Left lung (tissue), 10 donors: ENCODE results near the gene WASL. TPM values are rescaled to one million over a fixed set of nuclear protein-coding genes. Genes with fewer than 3 reads are reported as not detected.

Source experiments
- ATAC-seq: fragments of 200-7000 bp; cut with Tn5 transposase; one replicate; pipeline ENCODE4 v1.9.1; 2020; ENCODE audit warnings: moderate library complexity
- DNase-seq, 4 donors: peaks; one replicate each; pipeline ENCODE4 v3.0.0-alpha.2; 2013 to 2020
- H3K27ac ChIP-seq, 2 donors: fragments of 200-600 bp; sonication (generic) in 1 of 2; one replicate each; pipeline versions ENCODE4 v1.5.0 to v1.8.0; 2020 to 2021
- H3K27me3 ChIP-seq, 2 donors: fragments of 200-600 bp; sonication (generic) in 1 of 2; one replicate each; pipeline versions ENCODE4 v1.5.0 to v1.8.0; 2020 to 2021
- H3K36me3 ChIP-seq, 2 donors: fragments of 200-600 bp; sonication (generic) in 1 of 2; one replicate each; pipeline versions ENCODE4 v1.5.0 to v1.8.0; 2020 to 2021
- H3K4me1 ChIP-seq, 2 donors: fragments of 200-600 bp; one replicate each; pipeline ENCODE4 v1.8.0; 2021
- H3K4me3 ChIP-seq, 2 donors: fragments of 200-600 bp; sonication (generic) in 1 of 2; one replicate each; pipeline versions ENCODE4 v1.5.0 to v1.8.0; 2020 to 2021; ENCODE audit warnings: mild to moderate bottlenecking in 1 of 2
- H3K9me3 ChIP-seq, 2 donors: fragments of 200-600 bp; sonication (generic) in 1 of 2; one replicate each; pipeline versions ENCODE4 v1.5.0 to v1.8.0; 2020 to 2021
- intact Hi-C, 2 donors: fragments of 100-400 bp; cut with DNase I; formaldehyde crosslinking; loops; one replicate each; pipeline versions ENCODE4 v1.11.2 to v1.14.2; 2022
- polyA plus RNA-seq, 6 donors: library from polyadenylated mRNA; unstranded; fragments of 120-200 nt; gene quantifications; one replicate each; pipeline ENCODE4 v1.2.1, GENCODE V29; 2013; ENCODE audit not compliant: insufficient read length in 6 of 6
- total RNA-seq, 2 donors: library from RNA; stranded (reverse); fragmentation: NEBNext Ultra II Directional; extraction: Animal tissue kit (Norgen Biotek cat#: 25700); gene quantifications; one replicate each; pipeline ENCODE4 v1.2.1, GENCODE V29; 2021
- TF ChIP-seq, protein P1 (sequence below), 2 donors: fragments of 200-600 bp; sonication (generic) in 1 of 2; IDR thresholded peaks; one replicate each; pipeline versions ENCODE4 v1.5.0 to v1.8.0; 2021; ENCODE audit warnings: antibody characterized with exemption in 2 of 2
- donor health status: DM: no; HTN: yes; CAD: no.
- donor health status: DM: no; HTN: no; CAD: no.

Gene WASL
- total and polyA plus RNA-seq, 8 donors, result 30.4 to 54.5 (median 53.4) TPM

DNA sequence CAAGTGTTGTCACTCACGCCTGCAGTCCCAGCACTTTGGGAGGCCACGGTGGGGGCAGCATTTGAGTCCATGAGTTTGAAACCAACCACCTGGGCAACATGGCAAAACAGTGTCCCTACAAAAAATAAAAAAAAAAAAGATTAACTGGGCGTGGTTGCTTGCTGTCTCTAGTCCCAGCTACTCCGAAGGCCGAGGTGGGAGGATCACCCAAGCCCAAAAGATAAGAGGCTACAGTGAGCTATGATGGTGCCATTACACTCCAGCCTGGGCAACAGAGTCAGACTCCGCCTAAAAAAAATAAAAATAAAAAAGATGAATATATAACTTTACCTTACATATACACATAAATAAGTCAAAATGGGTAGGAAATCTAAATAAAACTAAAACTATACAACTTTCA lies 95.6 kb downstream of the WASL start:
- ATAC-seq, result no peak
- H3K27me3 ChIP-seq, result no peaks in the 10 kb centered on the region
- H3K9me3 ChIP-seq, result no peaks in the 10 kb centered on the region
- no peak overlapping the region for H3K27ac ChIP-seq
- no peak overlapping the region for H3K4me3 ChIP-seq
- intact Hi-C loops, result no loop called here
- no peaks in the 10 kb centered on the region for H3K4me1 ChIP-seq
- TF ChIP-seq, protein P1, sequence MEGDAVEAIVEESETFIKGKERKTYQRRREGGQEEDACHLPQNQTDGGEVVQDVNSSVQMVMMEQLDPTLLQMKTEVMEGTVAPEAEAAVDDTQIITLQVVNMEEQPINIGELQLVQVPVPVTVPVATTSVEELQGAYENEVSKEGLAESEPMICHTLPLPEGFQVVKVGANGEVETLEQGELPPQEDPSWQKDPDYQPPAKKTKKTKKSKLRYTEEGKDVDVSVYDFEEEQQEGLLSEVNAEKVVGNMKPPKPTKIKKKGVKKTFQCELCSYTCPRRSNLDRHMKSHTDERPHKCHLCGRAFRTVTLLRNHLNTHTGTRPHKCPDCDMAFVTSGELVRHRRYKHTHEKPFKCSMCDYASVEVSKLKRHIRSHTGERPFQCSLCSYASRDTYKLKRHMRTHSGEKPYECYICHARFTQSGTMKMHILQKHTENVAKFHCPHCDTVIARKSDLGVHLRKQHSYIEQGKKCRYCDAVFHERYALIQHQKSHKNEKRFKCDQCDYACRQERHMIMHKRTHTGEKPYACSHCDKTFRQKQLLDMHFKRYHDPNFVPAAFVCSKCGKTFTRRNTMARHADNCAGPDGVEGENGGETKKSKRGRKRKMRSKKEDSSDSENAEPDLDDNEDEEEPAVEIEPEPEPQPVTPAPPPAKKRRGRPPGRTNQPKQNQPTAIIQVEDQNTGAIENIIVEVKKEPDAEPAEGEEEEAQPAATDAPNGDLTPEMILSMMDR (IDR thresholded peaks at IDR 0.05), result no peak
- no peak for DNase-seq
- H3K36me3 ChIP-seq, result no peaks in the 10 kb centered on the region

DNA sequence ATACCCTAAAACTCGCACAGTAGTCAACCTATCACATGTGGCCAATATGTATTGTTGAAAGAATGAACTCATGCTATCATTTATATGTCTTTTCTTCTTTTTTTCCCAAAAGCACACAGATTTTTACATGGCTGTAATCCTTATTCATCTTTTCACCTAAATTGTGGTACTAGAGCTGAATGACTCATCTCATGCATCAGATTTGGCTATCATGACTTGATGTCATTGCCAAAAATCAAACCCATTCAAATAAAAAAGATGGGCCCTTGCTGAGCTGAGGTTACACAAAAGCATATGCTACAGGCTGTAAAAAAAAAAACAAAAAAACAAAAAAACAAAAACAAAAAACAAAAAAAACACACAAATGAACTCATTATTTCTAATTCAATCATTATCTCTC lies 96.4 kb downstream of the WASL start:
- H3K4me3 ChIP-seq, result no peak overlapping the region
- TF ChIP-seq, protein P1 (IDR thresholded peaks at IDR 0.05), result no peak
- intact Hi-C loops, result no loop called here
- DNase-seq (no peak), ATAC-seq (no peak)
- no peak overlapping the region for H3K27ac ChIP-seq
- no peaks in the 10 kb centered on the region for H3K4me1 ChIP-seq
- H3K36me3 ChIP-seq, result no peaks in the 10 kb centered on the region
- no peaks in the 10 kb centered on the region for H3K9me3 ChIP-seq
- no peaks in the 10 kb centered on the region for H3K27me3 ChIP-seq

DNA sequence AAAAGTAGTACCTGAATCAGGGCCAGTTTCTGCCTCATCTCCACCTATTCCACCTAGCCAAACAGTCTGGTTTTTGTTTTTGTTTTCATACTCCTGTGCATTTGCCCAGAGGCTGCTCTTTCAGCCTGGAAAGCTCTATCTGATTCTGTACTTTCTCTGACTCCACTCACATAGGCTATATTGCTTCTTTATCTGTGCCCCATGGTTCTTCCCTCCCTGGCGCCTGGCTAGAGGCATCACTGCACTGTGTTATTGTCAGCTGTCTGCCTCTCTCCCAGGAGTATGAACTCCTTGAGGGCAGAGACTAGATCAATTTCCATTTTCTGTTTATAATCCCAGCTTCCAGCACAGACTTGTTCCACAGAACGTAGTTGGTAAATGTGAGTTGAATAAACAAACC lies 98.2 kb downstream of the WASL start:
- no peaks in the 10 kb centered on the region for H3K9me3 ChIP-seq
- H3K4me1 ChIP-seq, result no peaks in the 10 kb centered on the region
- no peaks in the 10 kb centered on the region for H3K36me3 ChIP-seq
- H3K27ac ChIP-seq, result no peak overlapping the region
- H3K27me3 ChIP-seq, result no peaks in the 10 kb centered on the region
- intact Hi-C loops, result no loop called here
- no peak overlapping the region for H3K4me3 ChIP-seq
- ATAC-seq, result no peak
- TF ChIP-seq, protein P1 (IDR thresholded peaks at IDR 0.05), result no peak
- DNase-seq, result no peak

DNA sequence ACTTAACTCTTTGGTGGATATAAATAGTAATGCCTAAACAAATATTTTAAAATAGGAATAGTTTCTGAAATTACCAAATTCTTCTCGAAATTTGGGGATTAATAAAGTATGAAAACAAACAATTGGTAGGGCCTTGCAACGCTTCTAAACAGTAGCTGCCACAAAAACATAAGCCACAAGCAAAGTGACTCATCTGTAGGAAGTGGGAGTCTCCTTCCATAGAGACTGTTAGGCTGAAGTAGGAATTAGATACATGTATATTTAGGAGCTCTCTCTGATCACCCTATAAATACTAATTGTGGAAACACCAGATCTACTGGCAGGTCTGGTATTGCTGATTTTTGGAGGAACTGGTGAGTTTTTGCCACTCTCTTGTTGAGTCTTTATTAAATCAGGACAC lies 98.8 kb downstream of the WASL start:
- Histone ChIP-seq H3K36me3 (no peaks in the 10 kb centered on the region), H3K27ac (no peak overlapping the region), H3K27me3 (no peaks in the 10 kb centered on the region), H3K4me1 (no peaks in the 10 kb centered on the region), H3K4me3 (no peak overlapping the region), H3K9me3 (no peaks in the 10 kb centered on the region)
- no peak for ATAC-seq
- TF ChIP-seq, protein P1 (IDR thresholded peaks at IDR 0.05), result no peak
- no peak for DNase-seq
- intact Hi-C loops, result no loop called here

DNA sequence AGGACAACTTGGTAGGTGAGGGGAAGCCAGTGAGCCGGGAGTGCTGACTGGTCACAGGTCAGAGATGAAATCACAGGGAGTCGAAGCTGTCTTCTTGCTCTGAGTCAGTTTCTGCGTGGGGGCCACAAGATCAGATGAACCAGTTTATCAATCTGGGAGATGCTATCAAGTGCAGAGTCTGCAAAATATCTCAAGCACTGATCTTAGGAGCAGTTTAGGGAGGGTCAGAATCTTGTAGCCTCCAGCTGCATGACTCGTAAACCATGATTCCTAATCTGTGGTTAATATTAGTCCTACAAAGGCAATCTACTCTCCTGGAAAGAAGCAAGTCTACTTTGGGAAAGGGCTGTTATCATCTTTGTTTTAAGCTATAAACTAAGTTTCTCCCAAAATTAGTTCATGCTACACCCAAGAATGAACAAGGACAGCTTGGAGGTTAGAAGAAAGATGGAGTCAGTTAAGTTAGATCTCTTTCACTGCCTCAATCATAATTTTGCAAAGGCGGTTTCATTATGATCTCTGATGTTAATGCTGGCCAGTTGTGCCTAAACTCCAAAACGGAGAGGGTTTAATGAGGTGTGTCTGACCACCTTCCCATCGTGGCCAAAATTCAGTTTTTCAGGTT lies 101.6 kb downstream of the WASL start:
- TF ChIP-seq, protein P1 (IDR thresholded peaks at IDR 0.05), result no peak
- DNase-seq (no peak), ATAC-seq (no peak)
- Histone ChIP-seq H3K27me3 (no peaks in the 10 kb centered on the region), H3K27ac (no peak overlapping the region), H3K4me1 (no peaks in the 10 kb centered on the region), H3K9me3 (no peaks in the 10 kb centered on the region), H3K4me3 (no peak overlapping the region), H3K36me3 (no peaks in the 10 kb centered on the region)
- intact Hi-C loops, result no loop called here
